ENCODE data around the gene ZNF92. TPM values are rescaled to one million over a fixed set of nuclear protein-coding genes. Genes with fewer than 3 reads are reported as not detected.
"Not testable (repeated sequence)": the region's sequence is repeated elsewhere in the genome, so short reads cannot be mapped to it uniquely, and the experiment has no call there.

Gene ZNF92
- total RNA-seq (2014; rRNA removed; shearing (Covaris generic)), result 10.7 and 14.7 TPM in 2 replicates

DNA sequence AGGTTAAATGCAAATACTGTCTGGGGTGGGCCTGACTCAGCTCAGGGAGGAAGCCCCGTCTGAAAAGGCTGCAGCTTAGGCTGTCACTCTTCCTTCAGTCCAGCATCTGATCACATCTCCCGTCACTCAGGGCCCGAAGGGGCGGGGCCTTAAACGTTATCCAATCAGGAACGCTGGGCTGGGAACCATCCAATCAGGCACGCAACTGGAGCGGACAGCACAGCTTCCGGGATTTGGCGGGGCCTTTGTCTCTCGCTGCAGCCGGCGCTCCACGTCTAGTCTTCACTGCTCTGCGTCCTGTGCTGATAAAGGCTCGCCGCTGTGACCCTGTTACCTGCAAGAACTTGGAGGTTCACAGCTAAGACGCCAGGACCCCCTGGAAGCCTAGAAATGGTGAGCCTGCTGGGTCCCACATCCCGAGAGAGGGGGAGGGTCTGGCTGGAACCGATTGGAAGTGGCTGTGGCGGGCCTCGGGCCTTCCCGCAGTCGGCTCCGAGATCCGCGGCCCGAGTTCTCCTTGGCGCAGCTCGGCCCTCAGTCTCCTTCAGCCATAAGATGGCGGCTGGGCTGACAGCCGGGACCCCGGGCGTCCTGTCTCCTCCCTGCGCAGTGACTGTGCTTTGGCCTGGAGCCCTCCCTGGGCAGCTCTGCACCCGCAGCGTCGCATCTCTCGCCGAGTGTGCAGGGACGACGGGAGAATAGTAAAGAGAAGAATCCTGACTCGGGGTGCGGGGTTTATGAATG, at the start of gene ZNF92:
Gene ZNF92, plus strand, starts transcription at position 248 of the 744 bp plus-strand sequence. Its CDS starts 143 bp downstream, at position 391.
- peak; percentile 96 for DNase-seq (ENCODE audit: low read depth)

DNA sequence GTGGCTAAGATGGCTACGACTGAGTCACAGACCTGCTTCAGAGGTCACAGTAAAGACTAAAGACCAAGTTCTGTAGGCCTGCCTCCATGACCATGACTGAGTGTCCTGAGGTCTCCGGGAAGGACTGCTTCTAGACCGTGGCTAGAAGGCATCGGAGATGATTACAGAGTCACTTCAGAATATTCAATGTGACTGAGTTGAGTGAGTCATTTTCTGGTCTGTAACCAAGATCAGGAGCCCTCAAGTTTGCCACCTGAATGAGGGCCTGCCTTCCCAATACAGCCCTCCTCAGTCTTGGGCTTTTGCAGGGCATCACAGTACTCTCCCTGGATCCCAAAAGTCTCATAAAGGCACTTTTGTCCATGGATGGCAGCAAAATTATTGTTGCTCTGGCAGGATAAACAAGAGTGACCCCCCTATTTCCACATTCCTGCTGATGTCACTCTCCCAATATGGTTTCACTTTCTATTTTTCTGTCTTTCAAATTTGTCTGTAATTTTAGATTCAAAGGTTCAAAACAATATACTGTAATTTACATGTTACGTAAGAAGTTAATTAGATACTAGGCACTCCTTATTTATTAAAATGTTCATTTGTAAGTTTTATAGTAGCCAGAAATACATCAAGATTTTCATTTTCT, 47.7 kb upstream of the ZNF92 start:
- DNase-seq (ENCODE audit: low read depth), result peak; percentile 57

DNA sequence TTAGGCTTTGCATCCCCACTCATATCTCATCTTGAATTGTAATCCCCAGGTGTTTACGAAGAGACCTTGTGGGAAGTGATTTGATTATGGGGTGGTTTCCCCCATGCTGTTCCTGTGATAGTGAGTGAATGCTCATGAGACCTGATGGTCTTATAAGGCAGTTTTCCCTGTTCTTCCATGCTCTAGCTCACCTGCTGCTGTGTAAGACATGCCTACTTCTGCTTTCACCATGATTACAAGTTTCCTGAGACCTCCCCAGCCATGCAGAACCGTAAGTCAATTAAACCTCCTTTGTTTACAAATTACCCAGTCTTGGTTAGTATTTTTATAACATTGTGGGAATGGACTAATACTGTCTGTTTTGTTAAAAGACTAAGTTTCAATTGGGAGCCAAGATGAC, 35.3 kb upstream of the ZNF92 start:
- no peak for DNase-seq (ENCODE audit: low read depth)

DNA sequence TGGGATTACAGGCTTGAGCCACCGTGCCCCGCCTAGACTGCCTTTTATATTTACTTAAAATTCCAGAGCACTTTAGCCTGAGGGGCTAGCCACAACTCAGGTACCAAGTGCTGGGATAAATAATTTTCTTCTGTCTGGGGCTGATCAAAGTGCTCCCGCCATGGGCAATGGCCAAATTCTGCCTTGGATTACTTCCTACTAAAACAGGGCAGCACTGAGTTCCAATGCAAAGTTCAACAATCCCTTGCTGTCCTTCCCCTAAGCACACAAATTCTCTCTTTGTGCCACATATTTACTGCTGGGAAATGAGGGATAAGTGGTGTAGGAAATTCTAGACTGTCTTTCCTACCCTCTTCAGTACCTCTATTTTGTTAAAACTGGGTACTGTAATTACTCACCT, 34.4 kb upstream of the ZNF92 start:
- DNase-seq (ENCODE audit: low read depth), result no peak

DNA sequence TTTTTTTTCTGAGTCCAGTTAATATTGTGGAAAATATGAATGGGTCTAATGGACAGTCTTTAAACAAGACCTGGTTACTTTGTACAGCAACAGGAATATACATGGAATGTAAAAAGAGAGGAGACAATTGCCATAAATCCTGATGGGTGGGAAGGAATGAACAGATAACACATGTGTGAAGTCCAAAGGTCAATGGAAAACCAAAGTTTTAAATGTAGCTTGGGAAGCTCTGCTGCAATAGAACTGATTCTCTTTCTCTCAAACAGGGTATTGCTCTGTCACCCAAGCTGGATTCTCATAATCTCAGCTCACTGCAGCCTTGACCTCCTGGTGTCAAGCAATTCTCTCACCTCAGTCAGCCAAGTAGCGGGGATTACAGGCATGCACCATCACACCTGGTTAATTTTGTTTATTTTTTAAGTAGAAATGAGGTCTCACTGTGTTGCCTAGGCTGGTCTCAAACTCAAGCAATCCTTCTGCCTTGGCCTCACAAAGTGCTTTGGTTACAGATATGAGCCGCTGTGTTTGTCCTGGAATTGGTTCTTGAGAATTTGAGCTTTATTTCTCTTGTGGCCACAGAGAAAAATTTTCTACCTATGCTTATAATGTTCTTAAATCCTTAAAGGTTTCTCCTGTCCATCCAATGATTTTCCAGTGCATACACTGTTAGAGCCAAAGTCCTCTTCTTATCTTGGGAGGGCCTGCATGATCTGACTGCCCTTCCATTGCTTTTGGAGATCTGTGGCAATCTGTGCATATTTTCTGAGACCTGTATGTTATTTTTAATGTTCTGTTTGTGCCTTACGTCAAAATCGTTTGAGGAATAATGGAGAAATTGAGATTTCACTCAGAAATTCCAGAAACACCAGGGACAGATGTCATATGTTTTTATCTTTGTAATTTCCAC, 30.7 kb upstream of the ZNF92 start:
- DNase-seq (ENCODE audit: low read depth), result no peak

DNA sequence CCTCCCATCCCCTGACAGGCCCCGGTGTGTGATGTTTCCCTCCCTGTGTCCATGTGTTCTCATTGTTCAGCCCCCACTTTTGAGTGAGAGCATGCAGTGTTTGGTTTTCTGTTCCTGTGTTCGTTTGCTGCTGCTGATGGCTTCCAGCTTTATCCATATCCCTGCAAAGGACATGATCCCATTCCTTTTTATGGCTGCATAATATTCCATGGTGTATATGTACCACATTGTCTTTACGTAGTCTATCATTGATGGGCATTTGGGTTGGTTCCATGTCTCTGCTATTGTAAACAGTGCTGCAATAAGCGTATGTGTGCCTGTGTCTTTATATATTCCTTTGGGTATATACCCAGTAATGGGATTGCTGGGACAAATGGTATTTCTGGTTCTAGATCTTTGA, 29.1 kb upstream of the ZNF92 start:
- not testable (repeated sequence) for DNase-seq (ENCODE audit: low read depth)

DNA sequence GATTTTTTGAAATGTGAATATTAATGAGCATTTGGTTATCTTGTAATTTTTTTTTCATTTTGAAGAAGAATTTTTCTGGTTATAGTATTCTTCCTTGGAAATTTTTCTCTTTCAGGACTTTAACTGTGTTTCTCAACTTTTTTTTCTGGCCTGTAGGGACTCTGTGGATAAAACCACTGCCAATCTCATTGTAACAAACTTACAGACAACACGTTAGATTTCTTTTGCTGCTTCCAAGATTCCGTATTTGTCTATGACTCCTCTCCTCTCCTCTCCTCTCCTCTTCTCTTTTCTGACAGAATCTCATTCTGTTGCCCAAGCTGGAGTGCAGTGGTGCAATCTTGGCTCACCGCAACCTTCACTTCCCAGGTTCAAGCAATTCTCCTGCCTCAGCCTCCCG, 19.4 kb upstream of the ZNF92 start:
- DNase-seq (ENCODE audit: low read depth), result no peak

DNA sequence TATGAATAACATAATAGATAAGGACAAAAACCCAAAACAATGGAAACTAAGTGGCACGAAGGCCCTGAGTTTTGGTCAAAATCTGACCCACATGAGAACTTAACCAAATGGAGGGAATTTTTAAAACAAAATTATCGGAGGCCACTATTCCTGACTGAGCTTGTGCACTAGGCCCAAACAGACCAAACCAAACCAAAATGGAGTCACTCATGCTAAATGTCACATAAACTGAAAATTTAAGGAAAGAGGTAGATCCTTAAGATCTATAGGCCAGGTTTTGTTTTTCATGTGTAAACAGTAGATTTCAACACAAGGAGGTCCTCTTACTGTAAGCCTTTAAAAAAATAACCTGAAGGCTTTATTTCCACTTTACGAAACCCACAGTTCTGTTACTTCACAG, 3.8 kb upstream of the ZNF92 start:
- DNase-seq (ENCODE audit: low read depth), result no peak

DNA sequence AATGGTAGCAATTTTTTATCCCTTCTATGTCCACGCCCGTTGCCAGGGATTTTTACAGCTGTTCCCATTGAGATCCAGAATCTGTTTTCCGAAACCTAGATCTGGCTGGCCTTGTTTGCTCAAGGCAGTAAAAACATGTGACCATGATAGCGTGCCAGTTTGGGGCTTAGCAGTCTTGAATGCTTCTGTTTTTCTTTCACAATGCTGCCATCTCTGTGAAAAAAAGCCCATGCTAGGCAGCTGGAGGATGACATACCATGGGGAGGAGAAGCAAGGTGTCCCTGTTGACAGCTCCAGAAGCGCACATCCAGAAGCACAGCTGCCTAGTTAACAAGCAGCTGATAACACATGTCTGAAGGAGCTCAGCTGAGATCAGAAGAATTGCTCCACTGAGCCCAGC, 2.2 kb upstream of the ZNF92 start:
- peak; percentile 39 for DNase-seq (ENCODE audit: low read depth)

DNA sequence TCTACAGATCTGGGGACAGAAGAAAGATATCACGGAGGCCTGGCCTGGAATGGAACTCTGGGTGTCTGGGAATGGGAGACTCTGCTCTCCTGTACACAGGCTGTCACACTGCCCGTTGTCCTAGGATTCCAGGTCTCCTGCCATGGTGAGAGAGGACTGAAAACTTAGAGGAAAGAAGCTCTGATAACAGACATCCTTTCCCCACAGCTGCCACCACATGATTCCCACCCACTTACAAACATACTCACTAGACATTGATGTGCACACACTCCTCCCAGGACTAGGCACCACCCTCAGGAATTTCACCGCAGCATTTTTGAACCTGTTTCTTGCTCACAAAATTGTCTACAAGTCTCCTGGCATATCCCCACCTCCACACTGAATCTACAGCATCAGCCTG, 5.7 kb downstream of the ZNF92 start:
- DNase-seq (ENCODE audit: low read depth), result peak; percentile 8

DNA sequence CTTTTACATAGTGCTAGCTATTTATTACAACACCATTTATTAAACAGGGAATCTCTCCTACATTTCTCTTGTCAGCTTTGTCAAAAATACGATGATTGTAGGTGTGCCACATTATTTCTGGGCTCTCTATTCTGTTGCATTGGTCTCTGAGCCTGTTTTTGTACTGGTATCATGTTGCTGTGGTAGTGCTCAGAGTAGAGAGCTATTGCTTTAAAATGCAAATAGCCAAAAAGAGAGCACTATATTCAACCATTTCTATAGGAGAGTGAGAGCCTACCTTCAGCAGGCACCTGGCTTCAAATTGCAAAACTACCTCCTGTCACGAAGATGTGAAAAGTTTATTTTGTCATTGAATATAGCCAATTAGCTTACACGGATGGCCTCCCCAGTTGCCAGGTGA, 8.1 kb downstream of the ZNF92 start:
- no peak for DNase-seq (ENCODE audit: low read depth)

DNA sequence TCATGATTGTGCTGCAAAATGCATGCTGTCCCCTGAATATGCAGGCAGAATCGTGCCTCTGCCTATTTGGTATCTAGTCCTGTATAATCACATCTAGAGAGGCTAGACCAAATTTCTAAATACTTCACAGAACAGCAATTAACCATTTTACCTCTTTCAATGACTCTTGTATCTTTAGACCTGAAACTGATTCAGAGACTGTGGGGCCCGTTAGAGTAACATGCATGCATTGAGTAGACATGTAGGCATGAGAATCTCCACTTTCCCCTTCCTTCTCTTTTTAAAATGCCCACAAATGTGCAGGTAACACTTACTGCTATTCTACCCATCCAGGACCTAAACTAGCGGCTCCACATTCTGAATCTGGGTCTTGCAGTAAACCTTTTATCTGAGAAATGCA, 8.8 kb downstream of the ZNF92 start:
- DNase-seq (ENCODE audit: low read depth), result no peak

DNA sequence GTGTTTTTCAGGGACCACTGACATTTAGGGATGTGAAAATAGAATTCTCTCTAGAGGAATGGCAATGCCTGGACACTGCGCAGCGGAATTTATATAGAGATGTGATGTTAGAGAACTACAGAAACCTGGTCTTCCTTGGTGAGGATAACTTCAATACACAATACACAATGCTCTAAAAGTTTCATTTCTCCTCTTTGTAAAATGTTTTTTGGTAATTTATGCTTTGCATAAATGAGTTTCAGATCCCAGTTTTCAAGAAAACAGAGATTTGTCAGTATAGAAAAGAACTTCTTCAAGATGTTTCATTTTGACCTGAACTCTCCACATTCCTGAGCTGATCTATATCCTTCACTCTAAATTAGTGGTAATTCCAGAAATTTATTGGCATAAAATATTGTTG, 14.2 kb downstream of the ZNF92 start:
- DNase-seq (ENCODE audit: low read depth), result no peak

DNA sequence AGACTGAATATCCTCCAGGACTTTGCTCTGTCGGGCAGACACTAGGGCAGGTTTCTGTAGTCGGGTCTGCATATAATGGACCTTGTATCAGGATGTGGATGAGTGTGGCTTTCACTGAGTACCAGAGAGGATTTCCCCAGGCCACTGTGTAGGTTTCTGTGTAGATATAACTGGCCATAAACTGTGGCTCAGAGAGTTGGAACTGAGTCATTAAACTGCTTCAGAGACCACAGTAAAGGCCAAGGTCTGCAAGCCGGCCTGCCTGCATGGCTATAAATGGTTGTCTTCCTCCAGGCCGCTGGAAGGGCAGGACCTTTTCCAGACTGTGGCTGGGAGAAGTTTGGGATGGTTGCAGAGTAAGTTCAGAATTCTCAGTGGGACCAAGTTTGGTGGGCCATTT, 16.9 kb downstream of the ZNF92 start:
- DNase-seq (ENCODE audit: low read depth), result peak; percentile 87

DNA sequence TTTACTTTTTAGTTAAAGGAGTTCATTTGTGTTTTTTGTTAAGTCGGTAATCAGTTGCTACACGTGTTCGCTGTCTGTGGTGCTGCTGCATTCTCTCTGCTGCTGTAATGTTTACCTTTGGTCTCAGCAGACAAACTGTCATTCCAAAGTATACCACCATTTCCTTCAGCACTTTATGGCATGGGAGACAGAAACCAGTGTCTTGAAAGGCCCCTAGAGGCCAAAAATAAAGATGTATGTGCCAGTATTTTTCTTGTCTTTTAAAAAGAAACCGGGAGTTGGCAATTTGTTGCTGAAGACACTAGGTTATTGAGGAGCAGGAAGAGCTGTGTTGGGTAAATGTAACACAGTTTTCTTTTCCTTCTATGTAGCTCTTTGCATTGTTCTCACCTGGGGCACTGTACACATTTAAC, 24.1 kb downstream of the ZNF92 start:
- DNase-seq (ENCODE audit: low read depth), result no peak

DNA sequence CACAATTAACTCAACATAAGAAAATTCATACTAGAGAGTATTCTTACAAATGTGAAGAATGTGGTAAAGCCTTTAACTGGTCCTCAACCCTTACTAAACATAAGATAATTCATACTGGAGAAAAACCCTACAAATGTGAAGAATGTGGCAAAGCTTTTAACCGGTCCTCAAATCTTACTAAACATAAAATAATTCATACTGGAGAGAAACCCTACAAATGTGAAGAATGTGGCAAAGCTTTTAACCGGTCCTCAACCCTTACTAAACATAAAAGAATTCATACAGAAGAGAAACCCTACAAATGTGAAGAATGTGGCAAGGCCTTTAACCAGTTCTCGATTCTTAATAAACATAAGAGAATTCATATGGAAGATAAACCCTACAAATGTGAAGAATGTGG, 25.0 kb downstream of the ZNF92 start:
- DNase-seq (ENCODE audit: low read depth), result not testable (repeated sequence)

DNA sequence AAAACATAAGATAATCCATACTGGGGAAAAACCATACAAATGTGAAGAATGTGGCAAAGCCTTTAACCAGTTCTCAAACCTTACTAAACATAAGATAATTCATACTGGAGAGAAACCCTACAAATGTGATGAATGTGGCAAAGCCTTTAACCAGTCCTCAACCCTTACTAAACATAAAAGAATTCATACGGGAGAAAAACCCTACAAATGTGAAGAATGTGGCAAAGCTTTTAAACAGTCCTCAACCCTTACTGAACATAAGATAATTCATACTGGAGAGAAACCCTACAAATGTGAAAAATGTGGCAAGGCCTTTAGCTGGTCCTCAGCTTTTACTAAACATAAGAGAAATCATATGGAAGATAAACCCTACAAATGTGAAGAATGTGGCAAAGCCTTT, 25.4 kb downstream of the ZNF92 start:
- DNase-seq (ENCODE audit: low read depth), result not testable (repeated sequence)

DNA sequence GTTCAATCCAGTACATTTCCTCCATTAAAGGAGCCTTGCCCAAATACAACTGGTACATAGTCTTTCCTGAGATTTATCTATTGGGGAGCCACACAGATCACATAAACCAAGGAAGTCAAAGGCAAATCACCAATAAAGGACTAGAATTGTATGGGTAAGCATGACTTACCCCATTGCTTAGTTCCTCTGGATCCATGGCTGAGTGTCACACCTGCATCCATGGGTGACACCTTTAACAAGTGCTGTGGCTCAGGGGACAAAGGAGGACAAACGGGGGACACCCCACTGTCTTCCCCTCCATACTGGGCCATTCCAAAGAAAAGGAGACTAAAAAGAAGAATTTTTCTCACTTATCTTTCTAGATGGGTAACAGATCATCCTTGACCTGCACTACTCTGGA, 30.4 kb downstream of the ZNF92 start:
- no peak for DNase-seq (ENCODE audit: low read depth)

DNA sequence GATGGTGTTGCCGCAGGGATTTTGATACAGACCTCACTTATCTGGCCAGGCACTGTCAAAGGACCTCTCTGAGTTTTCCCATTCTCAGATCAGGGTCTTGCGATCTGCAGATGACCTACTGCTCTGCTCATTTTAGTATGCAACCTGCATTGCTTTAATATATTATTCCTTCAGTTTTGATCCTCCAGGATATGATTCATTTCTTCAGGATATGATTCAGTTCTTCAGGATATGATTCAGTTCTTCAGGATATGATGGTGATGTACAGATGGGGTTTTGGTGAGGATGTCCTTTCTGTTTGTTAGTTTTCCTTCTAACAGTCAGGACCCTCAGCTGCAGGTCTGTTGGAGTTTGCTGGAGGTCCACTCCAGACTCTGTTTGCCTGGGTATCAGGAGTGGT, 33.1 kb downstream of the ZNF92 start:
- peak; percentile 27 for DNase-seq (ENCODE audit: low read depth)

DNA sequence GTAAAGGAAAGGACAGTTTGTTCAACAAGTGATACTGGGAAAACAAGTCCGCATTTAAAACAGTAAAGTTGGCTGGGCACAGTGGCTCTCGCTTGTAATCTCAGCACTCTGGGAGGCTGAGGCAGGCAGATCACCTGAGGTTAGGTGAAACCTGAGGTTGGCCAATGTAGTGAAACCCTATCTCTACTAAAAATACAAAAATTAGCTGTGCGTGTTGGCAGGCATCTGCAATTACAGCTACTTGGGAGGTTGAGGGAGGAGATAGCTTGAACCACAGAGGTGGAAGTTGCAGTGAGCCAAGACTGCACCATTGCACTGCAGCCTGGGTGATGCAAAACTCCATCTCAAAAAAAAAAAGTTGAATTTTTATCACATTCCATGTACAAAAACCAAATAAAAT, 35.7 kb downstream of the ZNF92 start:
- no peak for DNase-seq (ENCODE audit: low read depth)

DNA sequence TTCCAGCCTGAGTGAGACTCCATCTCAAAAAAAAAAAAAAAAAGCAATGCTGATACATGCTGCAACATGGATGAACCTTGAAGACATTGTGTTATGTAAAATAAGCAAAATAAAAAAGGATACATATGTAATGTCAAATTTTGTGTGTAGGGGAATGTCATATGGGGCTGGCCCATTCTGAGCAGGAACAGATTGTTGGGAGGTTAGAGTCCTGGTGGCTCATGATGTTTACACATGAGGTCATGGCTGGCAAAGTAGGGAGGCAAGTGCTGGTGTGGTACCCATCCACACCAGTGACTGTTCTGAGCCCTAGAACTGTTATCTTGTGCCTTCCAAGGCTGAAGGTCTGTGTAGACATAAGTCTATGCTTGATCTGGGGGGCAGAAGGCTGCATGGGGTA, 37.6 kb downstream of the ZNF92 start:
- no peak for DNase-seq (ENCODE audit: low read depth)

DNA sequence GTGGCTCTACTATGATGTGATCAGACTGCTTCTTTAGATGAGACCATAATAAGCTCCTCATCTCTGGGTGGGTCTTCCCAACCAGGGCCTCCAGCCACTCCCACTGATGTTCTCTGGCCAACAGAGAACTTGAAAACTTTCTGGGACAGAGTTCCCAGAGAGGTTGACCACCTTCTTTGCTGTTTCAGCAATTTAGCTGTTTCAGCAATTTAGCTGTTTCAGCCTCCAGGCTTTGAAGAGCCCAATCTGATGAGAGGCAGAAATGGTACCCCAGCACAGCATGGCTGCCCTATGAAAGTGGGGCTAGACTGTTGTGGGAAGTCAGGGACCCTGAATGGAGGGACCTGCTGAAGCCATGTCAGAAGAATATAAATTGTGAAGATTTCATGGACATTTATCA, 49.0 kb downstream of the ZNF92 start:
- DNase-seq (ENCODE audit: low read depth), result no peak

DNA sequence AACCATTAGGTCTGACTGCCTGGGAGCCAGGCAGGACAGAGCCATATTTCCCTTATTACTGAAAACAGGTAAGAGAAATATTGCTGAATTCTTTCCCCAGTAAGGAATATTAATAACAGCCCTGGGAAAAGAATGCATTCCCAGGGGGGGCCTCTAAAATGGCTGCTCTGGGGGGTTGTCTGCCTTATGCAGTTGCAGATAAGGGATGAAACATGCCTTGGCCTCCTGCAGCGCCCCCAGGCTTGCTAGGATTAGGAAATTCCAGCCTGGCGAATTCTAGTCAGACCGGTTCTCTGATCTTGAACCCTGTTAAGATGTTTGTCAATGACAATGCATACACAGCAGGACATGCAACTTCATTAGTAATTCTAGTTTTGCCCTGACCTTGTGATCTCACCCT, 49.6 kb downstream of the ZNF92 start:
- not testable (repeated sequence) for DNase-seq (ENCODE audit: low read depth)

Measured in RPMI7951 (cell line).